Gastroesophageal sphincter (tissue), 3 donors: ENCODE measurements around the gene ZNF236.

Experiments
- CTCF ChIP-seq, 4 experiments: fragments of 200-600 bp in 2 of 4; fragments of 450-650 bp in 2 of 4; sonication (generic) in 1 of 4; IDR thresholded peaks; one replicate each; pipeline ENCODE4 v1.5.1; 2017 to 2019; ENCODE audit warnings: antibody characterized with exemption in 4 of 4, mild to moderate bottlenecking in 2 of 4, moderate library complexity in 2 of 4
- POLR2A ChIP-seq, 2 donors: fragments of 450-650 bp; IDR thresholded peaks; one replicate each; pipeline ENCODE4 v1.6.1; 2017; ENCODE audit warnings: antibody characterized with exemption in 2 of 2, mild to moderate bottlenecking in 2 of 2, moderate library complexity in 1 of 2
- POLR2AphosphoS5 ChIP-seq: sonication (generic); formaldehyde crosslinking; IDR thresholded peaks from one replicate; pipeline ENCODE4 v1.6.1; 2017; ENCODE audit warnings: antibody characterized with exemption

GRCh38 chr18:76988031-76988826 is 165.9 kb downstream of the ZNF236 start:
- no peak for TF ChIP-seq CTCF (IDR thresholded peaks at IDR 0.05)
- no peak for TF ChIP-seq POLR2AphosphoS5
- TF ChIP-seq POLR2A (IDR thresholded peaks at IDR 0.05): no peak
